NCI-H748 (cell line): ENCODE results near the gene DLG1.

ENCODE experiments used
- DNase-seq: peaks from one replicate; lab custom pipeline; 2025; ENCODE audit not compliant: unreplicated experiment; lab: John Stamatoyannopoulos, UW

DLG1 gene

GRCh38 chr3:197021729-197022404 is 276.5 kb downstream of the DLG1 start:
- no peak for DNase-seq

DNA sequence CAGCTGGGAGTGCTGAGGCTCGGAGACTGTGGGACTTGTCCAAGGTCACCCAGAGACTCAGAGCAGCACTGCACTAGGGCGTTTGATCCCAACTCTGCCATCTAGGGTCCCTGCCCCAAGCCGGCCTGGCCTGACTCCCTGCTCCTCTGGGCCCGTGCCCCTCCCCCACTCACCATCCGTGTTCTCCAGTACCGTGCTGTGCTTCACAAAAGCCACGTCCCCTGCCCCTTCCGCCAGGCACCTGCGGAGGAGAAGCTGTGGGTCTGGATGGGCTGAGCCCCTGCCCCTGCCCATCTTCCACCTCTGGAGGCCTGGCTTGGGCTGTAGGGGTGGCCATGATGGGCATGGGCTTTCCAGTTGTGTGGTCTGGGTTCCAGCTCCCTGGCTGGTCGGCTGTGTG is 277.2 kb downstream of the DLG1 start:
- DNase-seq = no peak

GRCh38 chr3:197019535-197019934 is 278.9 kb downstream of the DLG1 start:
- no peak for DNase-seq

GRCh38 chr3:197019021-197019420 is 279.4 kb downstream of the DLG1 start:
- no peak for DNase-seq

GRCh38 chr3:197017003-197017402 is 281.4 kb downstream of the DLG1 start:
- DNase-seq = no peak

DNA sequence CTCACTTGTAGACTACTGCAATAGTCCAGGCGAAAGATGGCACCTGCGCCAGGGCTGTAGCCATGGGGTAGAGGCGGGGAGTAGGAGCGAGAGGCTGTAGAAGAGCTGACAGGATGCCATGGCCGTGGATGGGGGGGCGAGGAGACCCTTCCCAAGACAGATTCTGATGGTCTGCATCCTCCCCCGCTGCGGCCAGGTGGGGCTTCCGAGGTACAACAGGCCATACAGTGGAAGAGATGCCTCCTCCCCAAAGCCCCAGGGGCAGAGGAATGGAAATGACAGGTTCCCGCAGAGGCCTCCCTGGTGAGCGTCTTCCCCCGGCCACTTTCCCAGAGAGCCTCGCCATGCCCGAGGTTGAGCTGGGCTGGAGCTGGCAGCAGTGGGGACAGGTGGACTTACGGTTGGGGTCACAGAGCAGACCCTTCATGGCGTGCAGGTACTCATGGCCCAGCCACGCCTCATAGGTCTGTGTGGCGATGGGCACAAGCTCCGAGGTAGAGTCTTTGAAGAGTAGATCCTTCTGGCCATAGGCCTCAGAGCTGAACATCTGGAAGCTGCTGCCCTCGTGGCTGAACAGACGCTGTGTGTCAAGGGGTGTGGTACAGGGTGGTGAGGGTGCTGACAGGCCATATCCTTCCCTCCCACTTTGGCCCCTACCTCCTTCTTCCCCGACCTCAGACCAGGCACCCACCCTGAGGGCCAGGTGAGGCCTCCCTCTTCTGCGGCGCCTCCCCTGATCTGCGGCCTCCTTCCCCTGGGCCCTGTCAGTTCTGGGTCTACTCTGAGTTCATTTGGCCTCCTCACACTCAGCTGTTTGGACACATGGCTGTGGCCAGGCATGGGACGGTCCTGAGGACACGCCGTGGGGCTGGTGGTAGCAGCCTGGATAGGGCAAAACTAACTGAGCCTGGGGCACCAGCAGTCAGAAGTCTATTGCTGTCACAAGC is 282.3 kb downstream of the DLG1 start:
- DNase-seq = no peak

- DNase-seq = no peak
Measured at GRCh38 chr3:197014942-197015575, 283.4 kb downstream of the DLG1 start.

DNA sequence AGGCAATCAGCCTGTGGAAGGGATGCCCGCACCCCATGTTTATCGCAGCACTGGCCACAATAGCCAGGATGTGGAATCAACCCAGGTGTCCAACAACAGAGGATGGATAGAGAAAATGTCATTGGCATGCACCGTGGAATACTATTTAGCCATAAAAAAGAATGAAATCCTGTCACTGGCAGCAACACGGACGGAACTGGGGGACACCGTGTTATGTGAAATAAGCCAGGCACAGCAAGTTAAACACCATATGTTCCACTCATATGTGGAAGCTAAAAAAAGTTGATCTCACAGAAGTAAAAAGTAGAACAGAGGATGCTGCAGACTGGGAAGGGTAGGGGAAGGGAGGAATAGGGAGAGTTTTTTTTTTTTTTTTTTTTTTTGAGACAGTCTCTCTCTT is 284.4 kb downstream of the DLG1 start:
- DNase-seq = no peak

- DNase-seq = no peak
Measured at GRCh38 chr3:197012540-197012883, 285.9 kb downstream of the DLG1 start.

GRCh38 chr3:197011780-197012539 is 286.5 kb downstream of the DLG1 start:
- DNase-seq = no peak

DNA sequence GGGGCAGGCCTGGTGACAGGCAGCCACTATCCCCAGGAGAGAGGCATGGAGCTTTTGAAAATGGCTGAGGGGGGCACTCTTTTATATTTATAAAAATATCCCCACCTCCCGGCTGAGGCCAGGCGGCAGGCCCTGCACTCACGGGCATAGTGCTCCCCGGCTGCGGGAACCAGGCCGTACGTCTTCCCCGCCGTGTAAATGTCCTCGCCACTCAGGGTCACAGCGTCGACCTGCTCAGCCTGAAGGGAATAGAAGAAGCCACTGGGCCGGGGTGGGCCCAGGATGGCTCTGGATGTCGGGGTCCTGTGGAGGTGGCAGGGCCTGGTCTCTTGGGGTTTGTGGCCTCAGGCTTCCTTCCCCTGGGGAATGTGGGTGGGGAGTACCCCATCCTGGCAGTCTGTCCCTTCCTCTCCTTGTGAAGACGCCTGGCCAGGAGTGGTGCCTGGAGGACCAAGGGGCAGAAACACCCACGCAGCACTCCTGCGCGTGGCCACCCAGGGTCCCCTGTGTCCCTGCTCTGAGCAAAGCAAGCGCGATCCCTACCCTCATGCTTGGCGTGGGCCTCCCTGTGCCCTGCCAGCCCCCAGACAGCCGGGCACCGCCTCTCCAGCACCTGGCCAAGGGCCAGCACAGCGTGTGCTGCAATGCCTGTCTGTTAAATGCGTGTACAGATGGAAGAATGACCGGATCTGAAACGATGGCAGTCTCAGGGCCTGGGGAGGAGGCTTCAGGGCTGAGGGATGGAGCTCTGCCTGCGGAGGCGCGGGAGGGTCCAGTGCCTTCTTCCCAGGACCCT is 287.7 kb downstream of the DLG1 start:
- no peak for DNase-seq

GRCh38 chr3:197009532-197010019 is 288.8 kb downstream of the DLG1 start:
- no peak for DNase-seq

- no peak for DNase-seq
Measured at GRCh38 chr3:197008436-197009209, 289.8 kb downstream of the DLG1 start.

DNA sequence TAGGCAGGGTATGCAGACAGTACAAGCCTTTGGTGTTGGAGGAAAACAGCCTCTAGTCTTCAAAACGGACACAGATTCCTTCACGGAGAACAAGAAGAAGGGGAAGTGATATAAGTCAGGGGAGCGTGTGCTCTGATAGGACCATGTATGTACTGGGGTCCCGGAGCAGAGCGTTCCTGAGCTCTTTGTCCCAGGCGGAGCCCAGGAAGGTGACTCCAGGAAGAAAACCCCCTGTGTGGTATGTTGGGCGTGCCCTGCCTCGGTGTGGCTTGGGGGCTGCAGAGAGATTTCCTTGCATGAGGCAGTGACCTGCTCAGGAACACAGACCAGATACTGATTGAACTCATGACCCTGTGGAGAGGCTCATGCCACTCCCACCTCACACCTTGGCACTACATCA is 290.5 kb downstream of the DLG1 start:
- DNase-seq = no peak

DNA sequence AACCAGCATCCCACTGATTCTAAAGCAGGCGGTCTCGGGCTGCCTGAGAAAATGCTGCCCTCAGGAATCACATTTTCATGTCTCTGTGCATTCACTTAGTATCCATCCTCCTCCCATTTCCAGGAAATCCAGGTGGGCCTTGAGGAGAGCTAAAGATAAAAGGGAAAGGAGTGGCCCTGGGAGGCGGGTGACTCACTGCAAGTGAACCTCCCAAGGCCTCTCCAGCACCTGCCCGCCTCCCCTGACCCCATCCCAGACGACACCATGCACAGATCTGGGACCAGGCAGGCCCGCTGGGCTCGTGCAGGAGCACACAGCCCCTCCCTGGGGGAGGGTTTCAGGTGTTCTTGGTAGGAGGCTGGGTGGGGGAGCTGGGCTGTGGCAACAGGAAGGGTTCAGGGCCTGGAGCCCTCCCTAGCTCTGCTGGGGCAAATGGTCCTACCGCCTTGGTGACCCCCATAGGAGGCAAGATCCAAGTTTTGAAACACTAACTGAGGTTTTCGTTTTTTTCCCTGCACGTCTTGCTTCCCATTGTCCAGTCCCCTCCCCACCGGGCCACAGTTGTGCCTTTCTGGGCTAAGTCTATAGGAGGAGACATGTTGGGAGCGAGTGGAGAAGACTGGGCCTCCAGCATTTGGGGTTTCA is 291.0 kb downstream of the DLG1 start:
- no peak for DNase-seq

DNA sequence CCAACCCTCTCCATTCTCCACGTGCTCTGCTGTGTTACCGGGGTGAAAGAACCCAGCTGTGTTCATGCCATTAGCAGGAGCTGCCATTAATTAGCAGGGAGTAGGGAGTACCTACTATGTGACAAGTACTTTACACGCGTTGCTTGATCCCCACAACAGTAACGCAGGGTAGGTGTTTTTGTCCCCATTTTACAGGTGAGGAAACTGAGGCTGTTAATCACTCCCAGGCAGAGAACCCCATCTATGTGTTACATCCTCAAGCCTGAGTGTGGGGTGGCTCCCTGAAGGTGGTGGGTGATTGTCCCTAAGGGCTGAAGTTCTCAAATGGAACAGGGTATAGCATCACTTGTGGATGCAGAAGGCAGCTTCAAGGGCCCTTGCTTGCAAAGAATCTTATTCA is 291.6 kb downstream of the DLG1 start:
- DNase-seq = no peak

DNA sequence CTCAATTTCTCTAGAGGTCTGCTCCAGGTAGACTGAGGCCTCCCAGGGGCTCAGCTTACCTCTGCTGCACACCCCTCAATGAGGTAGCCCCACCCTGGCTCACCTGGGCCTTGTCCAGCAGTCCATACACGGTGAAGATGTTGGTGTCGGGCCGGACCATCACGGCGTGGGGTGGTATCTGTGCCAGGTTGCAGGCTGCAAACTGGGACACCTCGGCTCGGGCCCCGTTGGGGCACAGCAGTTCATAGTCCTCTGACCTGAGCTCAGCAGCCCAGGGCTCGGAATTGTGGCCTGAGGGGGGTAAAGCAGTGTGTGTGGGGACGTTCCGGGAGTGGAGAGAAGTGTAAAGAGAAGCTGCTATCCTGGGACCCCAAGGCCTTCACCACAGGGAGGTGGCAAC is 292.0 kb downstream of the DLG1 start:
- no peak for DNase-seq

DNA sequence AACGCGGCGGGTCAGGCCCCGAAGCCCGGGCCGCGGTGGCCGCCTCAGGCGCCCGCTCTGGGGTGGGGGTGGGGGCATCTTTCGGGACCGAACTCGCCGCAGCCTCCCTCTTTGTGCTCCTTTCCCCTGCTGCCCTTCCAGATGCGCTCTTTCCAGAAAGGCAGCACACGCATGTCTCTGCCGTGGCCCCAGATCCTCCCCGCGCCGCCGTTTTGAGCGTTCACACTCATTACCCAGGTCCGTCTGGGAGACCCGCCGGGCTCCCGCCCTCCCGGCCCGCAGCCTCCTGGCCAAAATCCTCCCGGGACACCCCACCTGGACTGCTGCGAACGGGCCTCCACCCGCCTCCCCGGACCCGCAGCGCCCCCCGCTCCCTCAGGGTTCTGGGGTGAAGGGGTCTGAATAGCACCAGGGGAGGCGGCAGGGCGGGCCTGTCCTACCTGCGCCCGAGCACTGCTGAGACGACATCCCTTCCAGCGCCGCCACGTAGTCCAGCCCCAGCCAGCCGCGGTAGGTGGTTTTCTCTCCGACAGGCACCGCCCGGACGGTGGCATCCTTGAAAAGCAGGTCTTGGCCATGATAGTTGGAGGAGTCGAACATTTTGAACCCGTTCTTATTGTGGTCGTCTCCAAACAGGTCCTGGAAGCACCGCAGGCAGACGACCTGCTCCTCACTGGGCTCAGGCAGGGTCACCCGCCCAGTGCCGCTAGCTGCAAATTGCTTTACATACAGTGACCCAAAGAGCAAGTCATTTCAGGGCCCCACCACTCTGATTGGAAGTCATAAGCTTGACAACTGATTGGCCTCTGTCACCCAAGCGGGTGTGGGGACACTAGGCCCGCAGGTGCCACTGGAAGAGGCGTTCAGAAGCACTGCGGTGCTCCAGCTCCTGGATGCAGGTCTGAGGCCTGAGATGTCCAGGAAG is 294.7 kb downstream of the DLG1 start:
- DNase-seq = peak; percentile 44
